IPS-18a (cell line): ENCODE results near the gene ATP11C.

Experiments used
- H3K27ac ChIP-seq: one replicate; pipeline ENCODE4 v1.5.1; 2013; ENCODE audit warnings: low read length
- H3K27me3 ChIP-seq: one replicate; pipeline ENCODE4 v1.6.1; 2013; ENCODE audit warnings: mild to moderate bottlenecking, low read length; ENCODE audit not compliant: control insufficient read depth, insufficient read depth
- H3K36me3 ChIP-seq: one replicate; pipeline ENCODE4 v1.6.1; 2013; ENCODE audit warnings: low read depth, low read length; ENCODE audit not compliant: control insufficient read depth
- H3K4me1 ChIP-seq: one replicate; pipeline ENCODE4 v1.6.1; 2013; ENCODE audit warnings: low read depth, low read length; ENCODE audit not compliant: control insufficient read depth
- H3K4me3 ChIP-seq: one replicate; pipeline ENCODE4 v1.5.1; 2013; ENCODE audit warnings: low read length
- H3K9ac ChIP-seq: one replicate; pipeline ENCODE4 v1.6.1; 2013; ENCODE audit warnings: mild to moderate bottlenecking, low read length, moderate library complexity
- H3K9me3 ChIP-seq: one replicate; pipeline ENCODE4 v1.6.1; 2013; ENCODE audit warnings: low read depth, low read length; ENCODE audit not compliant: control insufficient read depth

ATP11C gene

GRCh38 chrX:139826065-139827044 is 106.5 kb downstream of the ATP11C start:
- Histone ChIP-seq H3K4me1 (peaks cover 26% of the 10 kb centered on the region), H3K36me3 (no peaks in the 10 kb centered on the region), H3K27me3 (no peaks in the 10 kb centered on the region), H3K27ac (no peak overlapping the region), H3K4me3 (no peak overlapping the region), H3K9ac (no peak overlapping the region), H3K9me3 (peaks cover 11% of the 10 kb centered on the region)

GRCh38 chrX:139825618-139826017 is 107.2 kb downstream of the ATP11C start:
- peaks cover 14% of the 10 kb centered on the region for H3K9me3 ChIP-seq
- no peaks in the 10 kb centered on the region for H3K27me3 ChIP-seq
- H3K4me1 ChIP-seq, result peaks cover 23% of the 10 kb centered on the region
- no peak overlapping the region for H3K9ac ChIP-seq
- H3K4me3 ChIP-seq, result no peak overlapping the region
- H3K36me3 ChIP-seq, result no peaks in the 10 kb centered on the region
- H3K27ac ChIP-seq, result no peak overlapping the region

- H3K9ac ChIP-seq, result no peak overlapping the region
- H3K27me3 ChIP-seq, result no peaks in the 10 kb centered on the region
- peaks cover 18% of the 10 kb centered on the region for H3K4me1 ChIP-seq
- peaks cover 13% of the 10 kb centered on the region for H3K9me3 ChIP-seq
- no peaks in the 10 kb centered on the region for H3K36me3 ChIP-seq
- no peak overlapping the region for H3K27ac ChIP-seq
- no peak overlapping the region for H3K4me3 ChIP-seq
Measured at GRCh38 chrX:139823806-139824205, 109.0 kb downstream of the ATP11C start.

GRCh38 chrX:139820358-139820984 is 112.4 kb downstream of the ATP11C start:
- no peaks in the 10 kb centered on the region for H3K27me3 ChIP-seq
- H3K9me3 ChIP-seq, result peaks cover 8% of the 10 kb centered on the region
- H3K36me3 ChIP-seq, result no peaks in the 10 kb centered on the region
- H3K4me3 ChIP-seq, result no peak overlapping the region
- H3K9ac ChIP-seq, result no peak overlapping the region
- peaks cover 4% of the 10 kb centered on the region for H3K4me1 ChIP-seq
- H3K27ac ChIP-seq, result no peak overlapping the region

GRCh38 chrX:139816204-139816603 is 116.6 kb downstream of the ATP11C start:
- no peak overlapping the region for H3K9ac ChIP-seq
- H3K27ac ChIP-seq, result no peak overlapping the region
- H3K36me3 ChIP-seq, result no peaks in the 10 kb centered on the region
- no peaks in the 10 kb centered on the region for H3K27me3 ChIP-seq
- peaks cover 6% of the 10 kb centered on the region for H3K9me3 ChIP-seq
- H3K4me3 ChIP-seq, result no peak overlapping the region
- no peaks in the 10 kb centered on the region for H3K4me1 ChIP-seq

GRCh38 chrX:139815771-139816170 is 117.1 kb downstream of the ATP11C start:
- Histone ChIP-seq H3K9ac (no peak overlapping the region), H3K4me1 (no peaks in the 10 kb centered on the region), H3K27me3 (no peaks in the 10 kb centered on the region), H3K27ac (no peak overlapping the region), H3K36me3 (no peaks in the 10 kb centered on the region), H3K9me3 (peaks cover 4% of the 10 kb centered on the region), H3K4me3 (no peak overlapping the region)

- Histone ChIP-seq H3K36me3 (no peaks in the 10 kb centered on the region), H3K4me3 (no peak overlapping the region), H3K27ac (no peak overlapping the region), H3K4me1 (no peaks in the 10 kb centered on the region), H3K9ac (no peak overlapping the region), H3K9me3 (no peaks in the 10 kb centered on the region), H3K27me3 (no peaks in the 10 kb centered on the region)
Measured at GRCh38 chrX:139811942-139812629, 120.8 kb downstream of the ATP11C start.

- no peaks in the 10 kb centered on the region for H3K27me3 ChIP-seq
- peaks cover 21% of the 10 kb centered on the region for H3K36me3 ChIP-seq
- H3K27ac ChIP-seq, result no peak overlapping the region
- H3K9ac ChIP-seq, result no peak overlapping the region
- no peaks in the 10 kb centered on the region for H3K4me1 ChIP-seq
- H3K4me3 ChIP-seq, result no peak overlapping the region
- peaks cover 20% of the 10 kb centered on the region for H3K9me3 ChIP-seq
Measured at GRCh38 chrX:139804482-139804881, 128.4 kb downstream of the ATP11C start.

- Histone ChIP-seq H3K9ac (no peak overlapping the region), H3K27ac (no peak overlapping the region), H3K27me3 (no peaks in the 10 kb centered on the region), H3K9me3 (peaks cover 20% of the 10 kb centered on the region), H3K4me1 (no peaks in the 10 kb centered on the region), H3K36me3 (peaks cover 21% of the 10 kb centered on the region), H3K4me3 (no peak overlapping the region)
Measured at GRCh38 chrX:139803224-139803623, 129.6 kb downstream of the ATP11C start.

GRCh38 chrX:139802048-139802447 is 130.8 kb downstream of the ATP11C start:
- Histone ChIP-seq H3K4me1 (no peaks in the 10 kb centered on the region), H3K36me3 (peaks cover 21% of the 10 kb centered on the region), H3K9ac (no peak overlapping the region), H3K9me3 (peaks cover 20% of the 10 kb centered on the region), H3K4me3 (no peak overlapping the region), H3K27me3 (no peaks in the 10 kb centered on the region), H3K27ac (no peak overlapping the region)

GRCh38 chrX:139801397-139801813 is 131.4 kb downstream of the ATP11C start:
- Histone ChIP-seq H3K4me3 (no peak overlapping the region), H3K27ac (no peak overlapping the region), H3K36me3 (peaks cover 21% of the 10 kb centered on the region), H3K9ac (no peak overlapping the region), H3K4me1 (no peaks in the 10 kb centered on the region), H3K27me3 (no peaks in the 10 kb centered on the region), H3K9me3 (peaks cover 16% of the 10 kb centered on the region)
